Measurements from ENCODE around the gene ZBTB34. TPM values are rescaled to one million over a fixed set of nuclear protein-coding genes. Genes with fewer than 3 reads are reported as not detected.

Gene ZBTB34
- total RNA-seq, 1 donor from 2014 or later: 16.1 TPM

DNA sequence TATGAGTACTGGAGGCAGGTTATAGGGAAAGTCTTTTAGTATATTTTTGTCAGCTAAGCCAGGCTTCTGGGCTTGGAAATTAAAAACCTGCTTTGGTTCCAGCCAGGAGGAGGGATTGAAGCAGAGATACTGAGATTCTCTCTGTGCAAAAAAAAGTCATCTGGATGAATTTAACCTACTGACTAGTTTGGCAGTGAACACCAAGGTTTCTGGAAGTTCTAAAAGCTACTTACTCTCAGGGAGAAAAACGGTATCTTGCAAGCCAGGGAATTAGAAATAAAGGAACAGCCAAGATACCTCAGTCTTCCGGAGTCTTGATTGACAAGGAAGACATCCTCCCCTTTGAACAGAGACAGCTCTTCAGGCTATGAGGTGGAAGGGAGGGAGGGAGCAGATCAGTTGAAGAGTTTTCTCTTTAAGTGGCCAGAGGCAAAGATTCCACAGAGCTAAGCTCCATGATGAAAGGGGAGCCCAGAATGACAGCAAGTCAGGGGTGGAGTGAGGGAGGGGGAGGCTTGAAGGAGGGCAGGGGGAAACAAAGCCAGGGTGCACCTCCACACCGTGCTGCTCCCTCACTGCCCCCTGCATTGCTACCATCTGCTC, 8.3 kb upstream of the ZBTB34 start:
- H3K9me3 Mint-ChIP-seq: no peaks in the 10 kb centered on the region
- H3K36me3 Mint-ChIP-seq (ENCODE audit: low read depth): no peaks in the 10 kb centered on the region
- H3K4me1 Mint-ChIP-seq: peaks cover 21% of the 10 kb centered on the region
- DNase-seq (ENCODE audit: low read depth, low spot score): no peak
- no peak overlapping the region for H3K27ac Mint-ChIP-seq (ENCODE audit: unreplicated experiment)
- TF ChIP-seq CTCF (conservative IDR thresholded peaks at IDR 0.05): no peak
- H3K27me3 Mint-ChIP-seq (ENCODE audit: low read depth): peaks cover 27% of the 10 kb centered on the region
- peak overlapping the region; percentile 52 for H3K4me3 Mint-ChIP-seq

GRCh38 chr9:126853667-126854066, 6.8 kb upstream of the ZBTB34 start:
- H3K4me1 Mint-ChIP-seq: peaks cover 21% of the 10 kb centered on the region
- no peak for DNase-seq (ENCODE audit: low read depth, low spot score)

DNA sequence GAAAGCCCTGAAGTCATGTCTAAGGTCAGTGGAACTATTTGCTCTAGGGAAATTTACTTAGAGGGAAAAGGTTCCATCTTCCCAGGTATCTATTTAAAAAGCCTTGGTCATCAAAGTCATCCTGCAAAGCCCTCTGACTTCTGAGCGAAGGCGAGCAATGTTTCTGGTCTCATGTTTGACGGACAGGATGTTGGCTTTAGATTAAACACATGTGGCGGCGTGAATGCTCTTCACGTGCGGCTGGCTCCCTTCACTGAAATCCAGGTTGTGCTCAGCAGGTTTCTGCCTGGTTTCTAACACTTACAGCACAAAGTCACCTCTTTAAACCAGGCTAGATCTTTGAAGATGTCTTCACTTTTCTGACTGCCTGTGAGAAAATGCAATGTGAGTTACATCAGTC, 5.7 kb upstream of the ZBTB34 start:
- Mint-ChIP-seq H3K4me1 (peaks cover 21% of the 10 kb centered on the region), H3K9me3 (no peaks in the 10 kb centered on the region), H3K27ac (ENCODE audit: unreplicated experiment) (no peak overlapping the region), H3K4me3 (no peak overlapping the region), H3K27me3 (ENCODE audit: low read depth) (peaks cover 43% of the 10 kb centered on the region), H3K36me3 (ENCODE audit: low read depth) (no peaks in the 10 kb centered on the region)
- DNase-seq (ENCODE audit: low read depth, low spot score): no peak
- TF ChIP-seq CTCF (conservative IDR thresholded peaks at IDR 0.05): no peak

More at GRCh38 chr9:126853667-126854066, 6.8 kb upstream of the ZBTB34 start:
- TF ChIP-seq CTCF (conservative IDR thresholded peaks at IDR 0.05): no peak
- H3K36me3 Mint-ChIP-seq (ENCODE audit: low read depth): no peaks in the 10 kb centered on the region
- no peak overlapping the region for H3K4me3 Mint-ChIP-seq
- H3K27ac Mint-ChIP-seq (ENCODE audit: unreplicated experiment): no peak overlapping the region
- no peaks in the 10 kb centered on the region for H3K9me3 Mint-ChIP-seq
- H3K27me3 Mint-ChIP-seq (ENCODE audit: low read depth): peaks cover 39% of the 10 kb centered on the region

GRCh38 chr9:126856326-126856877, 4.0 kb upstream of the ZBTB34 start:
- TF ChIP-seq CTCF (conservative IDR thresholded peaks at IDR 0.05): no peak
- Mint-ChIP-seq H3K4me1 (peaks cover 16% of the 10 kb centered on the region), H3K9me3 (no peaks in the 10 kb centered on the region), H3K4me3 (peak overlapping the region; percentile 7), H3K36me3 (ENCODE audit: low read depth) (no peaks in the 10 kb centered on the region), H3K27ac (ENCODE audit: unreplicated experiment) (no peak overlapping the region), H3K27me3 (ENCODE audit: low read depth) (peaks cover 45% of the 10 kb centered on the region)
- DNase-seq (ENCODE audit: low read depth, low spot score): no peak

- no peak overlapping the region for H3K27ac Mint-ChIP-seq (ENCODE audit: unreplicated experiment)
Observed at GRCh38 chr9:126857261-126857960, 3.0 kb upstream of the ZBTB34 start.

More at GRCh38 chr9:126857261-126857960, 3.0 kb upstream of the ZBTB34 start:
- no peak for DNase-seq (ENCODE audit: low read depth, low spot score)
- Mint-ChIP-seq H3K9me3 (no peaks in the 10 kb centered on the region), H3K27me3 (ENCODE audit: low read depth) (peaks cover 40% of the 10 kb centered on the region), H3K4me1 (peaks cover 16% of the 10 kb centered on the region), H3K4me3 (peak overlapping the region; percentile 77), H3K36me3 (ENCODE audit: low read depth) (no peaks in the 10 kb centered on the region)
- TF ChIP-seq CTCF (conservative IDR thresholded peaks at IDR 0.05): no peak
